Thyroid gland (tissue), 4 donors: ENCODE measurements around the gene NRP2.

Source experiments
- CTCF ChIP-seq, 6 experiments: fragments of 200-600 bp in 3 of 6; fragments of 450-650 bp in 3 of 6; sonication (generic) in 3 of 6; IDR thresholded peaks; one replicate each; pipeline ENCODE4 v1.5.1; 2016 to 2019; ENCODE audit warnings: antibody characterized with exemption in 6 of 6, mild to moderate bottlenecking in 2 of 6, inconsistent platforms in 1 of 6, moderate library complexity in 1 of 6
- POLR2A ChIP-seq, 2 donors: fragments of 450-650 bp; IDR thresholded peaks; one replicate each; pipeline ENCODE4 v1.6.1; 2017; ENCODE audit warnings: antibody characterized with exemption in 2 of 2, mild to moderate bottlenecking in 2 of 2, moderate library complexity in 1 of 2

GRCh38 chr2:205751569-205752031, 69.3 kb downstream of the NRP2 start:
- TF ChIP-seq CTCF (IDR thresholded peaks at IDR 0.05) (no peak), POLR2A (IDR thresholded peaks at IDR 0.05) (no peak)
